GM12801 (cell line): Measurements from ENCODE around the gene HYAL4.

Source experiments
- CTCF ChIP-seq: IDR thresholded peaks from one replicate; pipeline ENCODE4 v1.5.1; 2011; ENCODE audit warnings: control low read depth; ENCODE audit not compliant: insufficient read length; ENCODE audit errors: extremely low read depth

Gene HYAL4

GRCh38 chr7:123871998-123872867 is 27.3 kb downstream of the HYAL4 start:
- no peak for TF ChIP-seq CTCF

GRCh38 chr7:123872908-123873307 is 27.9 kb downstream of the HYAL4 start:
- no peak for TF ChIP-seq CTCF

- TF ChIP-seq CTCF: no peak
Observed at GRCh38 chr7:123876557-123877256, 31.7 kb downstream of the HYAL4 start.

- no peak for TF ChIP-seq CTCF
Observed at GRCh38 chr7:123879628-123880027, 34.7 kb downstream of the HYAL4 start.

GRCh38 chr7:123881300-123881699 is 36.3 kb downstream of the HYAL4 start:
- no peak for TF ChIP-seq CTCF

GRCh38 chr7:123883154-123883553 is 38.2 kb downstream of the HYAL4 start:
- TF ChIP-seq CTCF: no peak

GRCh38 chr7:123888192-123888591 is 43.2 kb downstream of the HYAL4 start:
- no peak for TF ChIP-seq CTCF
